ENCODE measurements around the gene EPB41L3.

DNA sequence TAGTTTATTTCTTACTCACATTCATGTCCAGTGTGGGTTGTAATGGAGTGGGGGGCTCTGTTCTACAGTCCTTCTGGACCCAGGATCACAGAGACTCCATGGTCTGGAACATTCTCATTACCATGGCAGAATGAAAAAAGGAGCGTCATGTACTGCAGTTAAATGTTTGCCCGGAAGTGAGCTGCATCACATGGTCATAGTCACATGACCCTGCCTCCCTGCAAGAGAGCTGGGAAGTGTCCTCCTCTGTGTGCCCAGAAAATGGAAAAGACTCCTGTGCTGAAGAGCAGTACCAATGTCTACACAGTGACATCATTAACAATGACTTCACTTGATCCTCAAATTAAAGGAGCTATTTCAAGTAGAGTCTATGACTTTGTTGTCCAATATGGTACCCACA, 174.3 kb downstream of the EPB41L3 start:
- TF ChIP-seq, protein P1, sequence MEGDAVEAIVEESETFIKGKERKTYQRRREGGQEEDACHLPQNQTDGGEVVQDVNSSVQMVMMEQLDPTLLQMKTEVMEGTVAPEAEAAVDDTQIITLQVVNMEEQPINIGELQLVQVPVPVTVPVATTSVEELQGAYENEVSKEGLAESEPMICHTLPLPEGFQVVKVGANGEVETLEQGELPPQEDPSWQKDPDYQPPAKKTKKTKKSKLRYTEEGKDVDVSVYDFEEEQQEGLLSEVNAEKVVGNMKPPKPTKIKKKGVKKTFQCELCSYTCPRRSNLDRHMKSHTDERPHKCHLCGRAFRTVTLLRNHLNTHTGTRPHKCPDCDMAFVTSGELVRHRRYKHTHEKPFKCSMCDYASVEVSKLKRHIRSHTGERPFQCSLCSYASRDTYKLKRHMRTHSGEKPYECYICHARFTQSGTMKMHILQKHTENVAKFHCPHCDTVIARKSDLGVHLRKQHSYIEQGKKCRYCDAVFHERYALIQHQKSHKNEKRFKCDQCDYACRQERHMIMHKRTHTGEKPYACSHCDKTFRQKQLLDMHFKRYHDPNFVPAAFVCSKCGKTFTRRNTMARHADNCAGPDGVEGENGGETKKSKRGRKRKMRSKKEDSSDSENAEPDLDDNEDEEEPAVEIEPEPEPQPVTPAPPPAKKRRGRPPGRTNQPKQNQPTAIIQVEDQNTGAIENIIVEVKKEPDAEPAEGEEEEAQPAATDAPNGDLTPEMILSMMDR (IDR thresholded peaks at IDR 0.05), result no peak
- TF ChIP-seq, protein P2, sequence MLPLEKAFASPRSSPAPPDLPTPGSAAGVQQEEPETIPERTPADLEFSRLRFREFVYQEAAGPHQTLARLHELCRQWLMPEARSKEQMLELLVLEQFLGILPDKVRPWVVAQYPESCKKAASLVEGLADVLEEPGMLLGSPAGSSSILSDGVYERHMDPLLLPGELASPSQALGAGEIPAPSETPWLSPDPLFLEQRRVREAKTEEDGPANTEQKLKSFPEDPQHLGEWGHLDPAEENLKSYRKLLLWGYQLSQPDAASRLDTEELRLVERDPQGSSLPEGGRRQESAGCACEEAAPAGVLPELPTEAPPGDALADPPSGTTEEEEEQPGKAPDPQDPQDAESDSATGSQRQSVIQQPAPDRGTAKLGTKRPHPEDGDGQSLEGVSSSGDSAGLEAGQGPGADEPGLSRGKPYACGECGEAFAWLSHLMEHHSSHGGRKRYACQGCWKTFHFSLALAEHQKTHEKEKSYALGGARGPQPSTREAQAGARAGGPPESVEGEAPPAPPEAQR (CRISPR knock-in tag; IDR thresholded peaks at IDR 0.05), result no peak
- TF ChIP-seq IRF2 (CRISPR knock-in tag; IDR thresholded peaks at IDR 0.05; ENCODE audit: borderline replicate concordance, low read depth), result no peak
